T1000 (cell line): ENCODE data around the gene FCRLA.

Experiments
- DNase-seq: peaks from one replicate; lab custom pipeline; 2025; ENCODE audit warnings: mixed read lengths; lab: John Stamatoyannopoulos, UW

Gene FCRLA

DNA sequence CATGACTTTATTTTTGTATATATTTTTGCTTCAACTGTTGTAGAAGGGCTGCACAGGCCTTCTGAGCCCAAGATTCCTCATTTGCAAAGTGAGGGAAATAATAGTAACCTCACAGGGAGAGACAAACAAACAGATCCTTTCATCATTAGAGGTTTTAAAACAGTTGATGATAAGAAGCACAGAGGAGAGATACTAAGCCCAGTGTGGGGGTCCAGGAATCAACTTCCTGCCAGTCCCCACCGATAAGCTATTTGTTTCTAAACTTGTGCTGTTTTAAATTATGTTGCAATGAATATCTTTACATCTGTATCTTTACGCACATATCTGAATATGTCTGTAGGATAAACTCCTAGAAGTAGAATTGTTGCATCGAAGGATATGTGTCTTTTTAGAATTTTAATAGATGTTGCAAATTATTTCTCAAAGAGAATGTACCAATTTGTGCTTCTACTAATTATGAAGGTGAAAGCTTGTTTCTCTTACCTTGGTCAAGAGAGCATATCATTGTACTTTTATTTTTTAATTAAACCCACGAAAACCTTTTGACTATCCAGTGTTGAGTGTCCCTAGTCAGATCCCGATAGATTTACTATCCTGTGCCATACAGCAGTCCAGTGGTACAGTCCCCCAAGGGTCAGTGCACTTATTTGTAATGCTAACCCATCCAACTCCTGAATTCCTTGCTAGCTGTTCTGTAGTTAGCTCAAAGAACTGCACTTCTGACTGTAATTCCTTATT, 25.1 kb downstream of the FCRLA start:
- no peak for DNase-seq

DNA sequence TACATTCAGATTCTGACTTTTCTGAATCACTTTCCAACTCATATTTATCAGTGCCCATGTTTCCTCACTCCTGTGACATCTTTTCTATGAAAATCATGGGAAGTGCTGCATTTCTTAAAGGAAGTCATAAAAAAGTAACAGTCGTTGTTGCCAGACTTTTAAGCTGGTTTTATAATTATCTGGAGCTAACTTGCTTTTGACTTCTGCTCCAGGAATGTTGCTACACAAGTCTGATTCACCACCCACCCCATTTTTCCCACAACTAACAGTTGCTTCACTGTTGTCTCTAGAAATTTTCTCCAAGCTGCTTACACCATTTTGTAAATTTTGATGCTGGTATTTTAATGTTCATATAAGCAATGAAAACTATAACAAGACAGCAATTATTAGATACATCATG, 26.5 kb downstream of the FCRLA start:
- no peak for DNase-seq

- DNase-seq: no peak
Observed at GRCh38 chr1:161735837-161736236, 28.8 kb downstream of the FCRLA start.

GRCh38 chr1:161736335-161736969, 29.4 kb downstream of the FCRLA start:
- DNase-seq: no peak

DNA sequence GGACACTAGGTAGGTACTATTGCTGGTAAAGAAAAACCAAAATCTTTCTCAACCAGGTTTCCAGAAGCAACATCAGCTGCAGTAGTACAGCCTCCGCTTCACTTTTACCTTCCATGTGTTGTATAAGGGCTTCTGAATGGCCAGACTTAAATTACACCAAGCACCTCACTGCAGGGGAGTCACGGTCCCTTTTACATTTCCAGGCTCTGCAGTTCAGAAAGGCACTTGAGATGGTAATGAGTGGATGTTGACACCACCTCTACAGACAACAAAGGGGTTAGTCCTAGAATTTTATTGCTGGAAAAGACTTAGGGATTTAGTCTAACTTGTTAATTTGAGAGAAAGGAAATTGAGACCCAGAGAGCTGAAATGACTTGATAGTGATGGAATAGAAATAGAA, 30.6 kb downstream of the FCRLA start:
- no peak for DNase-seq

DNA sequence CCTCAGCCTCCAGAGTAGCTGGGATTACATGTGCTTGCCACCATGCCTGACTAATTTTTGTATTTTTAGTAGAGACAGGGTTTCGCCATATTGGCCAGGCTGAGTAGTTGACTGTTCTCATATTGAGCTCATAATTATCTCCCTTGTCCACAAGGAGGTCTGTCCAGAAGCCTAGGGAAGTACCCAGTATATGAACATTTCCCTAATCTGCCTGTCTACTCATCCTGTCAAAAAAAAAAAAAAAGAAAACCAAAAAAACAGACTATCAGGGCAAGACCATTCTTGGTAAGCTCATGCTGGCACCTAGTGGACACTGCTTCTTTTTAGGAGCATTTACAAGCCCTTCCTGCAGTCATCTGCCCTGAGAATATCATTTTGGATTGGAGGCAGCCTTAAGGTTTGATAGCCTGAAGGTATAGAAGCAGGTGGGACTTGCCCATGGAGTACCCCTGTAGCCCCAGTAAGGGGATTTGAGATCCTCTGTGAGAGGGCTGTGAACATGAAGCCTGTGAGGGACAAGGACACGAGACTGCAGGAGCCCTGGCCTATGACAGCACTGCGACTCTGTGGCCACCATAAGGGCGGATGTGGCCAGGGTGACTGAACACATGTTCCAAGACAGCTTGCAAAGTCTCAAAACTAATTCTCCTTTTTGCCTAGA, 31.7 kb downstream of the FCRLA start:
- DNase-seq: peak; percentile 15

- DNase-seq: no peak
Observed at GRCh38 chr1:161739865-161740566, 33.0 kb downstream of the FCRLA start.

DNA sequence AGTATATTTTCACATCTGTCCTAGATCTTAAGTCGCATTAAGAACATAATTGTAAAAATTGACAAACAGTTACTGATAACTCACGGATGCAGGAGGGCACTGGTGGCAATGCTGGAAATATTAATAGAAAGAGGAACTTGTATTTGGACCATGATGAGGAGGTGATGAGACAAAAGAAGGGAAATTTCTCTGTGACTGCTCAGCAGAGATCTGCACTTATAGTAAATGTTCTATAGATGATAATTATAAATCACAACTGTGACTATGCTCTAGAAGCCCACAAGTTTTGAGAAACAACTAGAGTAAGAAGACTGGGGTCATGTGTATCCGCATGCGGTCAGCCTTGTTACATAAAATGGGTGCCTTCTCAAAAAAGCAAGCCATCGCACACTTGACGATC, 33.9 kb downstream of the FCRLA start:
- DNase-seq: no peak

DNA sequence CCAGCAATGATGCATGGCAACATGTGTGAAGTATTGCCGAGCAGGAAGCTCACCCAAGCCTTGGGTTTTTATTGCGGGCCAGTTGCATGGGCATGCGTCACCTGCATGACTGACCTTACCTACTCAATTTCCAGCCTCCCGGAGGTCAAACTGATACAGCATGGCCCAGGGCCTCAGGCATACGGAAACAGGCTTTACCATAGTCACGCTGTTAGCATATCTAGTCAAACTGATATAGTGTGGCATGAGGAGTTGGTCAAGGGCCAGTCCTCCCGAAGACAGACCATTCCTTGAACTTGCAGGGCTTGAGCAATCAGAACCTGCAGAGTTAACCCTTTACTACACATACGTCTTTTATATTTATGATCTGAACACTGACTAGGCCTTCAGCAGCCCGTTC, 36.2 kb downstream of the FCRLA start:
- DNase-seq: no peak

DNA sequence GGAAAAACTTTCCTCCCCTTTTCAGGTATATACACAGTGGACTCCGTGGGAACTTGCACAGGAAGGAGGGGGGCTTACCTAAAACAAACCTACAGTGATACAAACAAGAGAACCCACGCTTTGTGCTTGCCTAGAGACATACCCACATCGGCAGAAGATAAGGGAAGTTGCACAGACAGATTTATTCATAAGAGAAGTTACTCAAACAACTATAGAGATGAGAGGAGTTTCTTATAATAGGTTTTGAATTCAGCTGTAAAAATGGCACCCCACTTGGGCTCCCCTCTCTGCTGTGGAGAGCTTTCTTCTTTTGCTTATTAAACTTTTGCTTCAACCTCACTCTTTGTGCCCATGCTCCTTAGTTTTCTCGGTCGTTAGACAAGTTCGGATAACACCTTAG, 40.8 kb downstream of the FCRLA start:
- DNase-seq: no peak

DNA sequence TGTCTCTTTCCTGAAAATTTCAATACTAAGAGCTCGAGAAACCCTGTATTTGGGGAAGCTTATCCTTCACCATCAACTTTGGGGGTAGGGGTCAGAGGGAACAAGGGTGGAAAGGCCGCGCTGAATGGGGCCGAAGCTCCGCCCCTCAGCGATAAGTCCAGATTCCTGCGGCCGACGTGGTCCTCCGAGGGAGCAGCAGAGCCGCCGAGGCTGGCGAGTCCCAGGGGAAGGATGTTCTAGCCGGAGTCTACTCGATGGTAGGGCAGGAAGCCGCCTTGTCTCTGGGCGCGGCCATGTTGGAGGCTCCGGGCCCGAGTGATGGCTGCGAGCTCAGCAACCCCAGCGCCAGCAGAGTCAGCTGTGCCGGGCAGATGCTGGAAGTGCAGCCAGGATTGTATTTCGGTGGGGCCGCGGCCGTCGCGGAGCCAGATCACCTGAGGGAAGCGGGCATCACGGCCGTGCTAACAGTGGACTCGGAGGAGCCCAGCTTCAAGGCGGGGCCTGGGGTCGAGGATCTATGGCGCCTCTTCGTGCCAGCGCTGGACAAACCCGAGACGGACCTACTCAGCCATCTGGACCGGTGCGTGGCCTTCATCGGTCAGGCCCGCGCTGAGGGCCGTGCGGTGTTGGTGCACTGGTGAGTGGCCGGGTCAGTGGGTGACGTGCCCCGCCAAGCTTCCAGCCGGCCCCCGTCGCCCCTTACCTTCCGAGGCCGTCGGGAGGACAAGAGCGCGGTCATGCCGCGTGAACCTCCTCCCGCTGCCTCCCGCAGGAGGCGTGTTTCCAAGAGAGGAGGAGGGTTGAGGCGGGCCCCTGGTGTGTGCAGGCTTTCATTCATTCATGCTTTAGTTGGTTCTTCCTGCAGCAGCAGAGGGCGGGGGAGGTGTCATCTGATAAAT, 42.7 kb downstream of the FCRLA start, which contains the start of gene DUSP12:
Gene DUSP12 (plus strand): TSS at position 278 of the 899 bp plus-strand sequence. CDS start 16 bp downstream, at position 294.
- peak; percentile 89 for DNase-seq

GRCh38 chr1:161763522-161764098, 56.6 kb downstream of the FCRLA start:
- no peak for DNase-seq
